GM23248 (cell line): ENCODE measurements around the gene ADGRG2.

Experiments
- EZH2 ChIP-seq: fragments of 200-600 bp; sonication (generic); IDR thresholded peaks from 2 replicates; pipeline ENCODE4 v1.6.1; 2018; ENCODE audit warnings: antibody characterized with exemption, mild to moderate bottlenecking; ENCODE audit not compliant: insufficient read depth, poor library complexity, severe bottlenecking
- EZH2phosphoT487 ChIP-seq: fragments of 200-600 bp; sonication (generic); IDR thresholded peaks from 2 replicates; pipeline ENCODE4 v1.6.1; 2018; ENCODE audit warnings: antibody characterized with exemption, moderate library complexity, mild to moderate bottlenecking, low read depth; ENCODE audit not compliant: insufficient read depth

- TF ChIP-seq EZH2 (no peak), EZH2phosphoT487 (no peak)
Observed at GRCh38 chrX:19129694-19130093, 7.4 kb upstream of the ADGRG2 start.
